ENCODE results near the gene TMEM135.
"Not testable (repeated sequence)": the region's sequence is repeated elsewhere in the genome, so short reads cannot be mapped to it uniquely, and the experiment has no call there.

TMEM135 gene

GRCh38 chr11:87144252-87144651 is 106.5 kb downstream of the TMEM135 start:
- Histone ChIP-seq H2AK5ac (ENCODE audit: low read length) (no peak overlapping the region), H2BK15ac (replicated peaks; ENCODE audit: low read depth) (no peak overlapping the region), H3K79me1 (ENCODE audit: low read length) (peaks cover 3% of the 10 kb centered on the region), H3K79me2 (ENCODE audit: control insufficient read depth, insufficient read depth, low read length) (no peaks in the 10 kb centered on the region), H2BK120ac (ENCODE audit: low read depth, low read length) (no peak overlapping the region), H3K27ac (ENCODE audit: low read depth, low read length) (no peak overlapping the region), H3K27me3 (ENCODE audit: insufficient read depth, low read length, poor library complexity) (no peaks in the 10 kb centered on the region), H3K4me1 (ENCODE audit: control insufficient read depth, low read depth, low read length) (no peaks in the 10 kb centered on the region), H4K8ac (ENCODE audit: low read depth, low read length) (no peak overlapping the region), H3K9ac (ENCODE audit: low read length) (no peak overlapping the region), H3K4ac (ENCODE audit: low read depth, low read length) (no peak overlapping the region), H3K18ac (ENCODE audit: low read length) (no peak overlapping the region), H4K5ac (ENCODE audit: low read length) (no peak overlapping the region), H3K4me2 (ENCODE audit: low read length) (no peak overlapping the region), H3K23ac (ENCODE audit: low read length) (no peak overlapping the region), H3K36me3 (ENCODE audit: control insufficient read depth, insufficient read depth, low read length) (no peaks in the 10 kb centered on the region), H3K56ac (ENCODE audit: low read length) (no peak overlapping the region), H2BK5ac (ENCODE audit: low read length) (no peak overlapping the region), H3K4me3 (ENCODE audit: low read length) (no peak overlapping the region)
- no peak for DNase-seq
- WGBS (ENCODE audit: extremely low coverage, insufficient coverage, low lambda C conversion rate): no CpG with 5 or more reads among the region's 3 CpGs

DNA sequence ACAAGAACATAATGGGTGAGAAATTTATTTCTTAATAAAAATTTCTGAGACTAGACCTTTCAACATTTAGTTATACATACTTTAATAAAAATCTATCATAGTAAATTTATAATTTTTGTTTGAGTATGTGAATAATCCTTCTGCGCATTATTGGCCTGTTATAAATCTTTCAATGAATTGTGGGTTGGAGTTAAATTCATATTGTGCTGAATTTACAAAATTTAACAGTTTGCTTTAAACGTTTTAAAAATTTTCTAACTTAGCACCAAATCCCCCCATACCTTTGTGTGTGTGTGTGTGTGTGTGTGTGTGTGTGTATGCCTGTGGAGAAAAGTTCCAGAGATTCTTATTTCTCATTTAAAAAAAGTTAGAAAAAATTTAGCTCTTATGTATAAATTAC is 111.0 kb downstream of the TMEM135 start:
- no peak for DNase-seq
- Histone ChIP-seq H2BK15ac (replicated peaks; ENCODE audit: low read depth) (no peak overlapping the region), H3K4me3 (ENCODE audit: low read length) (no peak overlapping the region), H3K56ac (ENCODE audit: low read length) (no peak overlapping the region), H3K4me2 (ENCODE audit: low read length) (no peak overlapping the region), H3K4ac (ENCODE audit: low read depth, low read length) (no peak overlapping the region), H2BK120ac (ENCODE audit: low read depth, low read length) (no peak overlapping the region), H4K8ac (ENCODE audit: low read depth, low read length) (no peak overlapping the region), H3K9ac (ENCODE audit: low read length) (no peak overlapping the region), H3K18ac (ENCODE audit: low read length) (no peak overlapping the region), H3K27me3 (ENCODE audit: insufficient read depth, low read length, poor library complexity) (no peaks in the 10 kb centered on the region), H3K23ac (ENCODE audit: low read length) (no peak overlapping the region), H4K5ac (ENCODE audit: low read length) (no peak overlapping the region), H3K36me3 (ENCODE audit: control insufficient read depth, insufficient read depth, low read length) (no peaks in the 10 kb centered on the region), H3K79me2 (ENCODE audit: control insufficient read depth, insufficient read depth, low read length) (no peaks in the 10 kb centered on the region), H2AK5ac (ENCODE audit: low read length) (no peak overlapping the region), H3K27ac (ENCODE audit: low read depth, low read length) (no peak overlapping the region), H3K79me1 (ENCODE audit: low read length) (peaks cover 4% of the 10 kb centered on the region), H3K4me1 (ENCODE audit: control insufficient read depth, low read depth, low read length) (no peaks in the 10 kb centered on the region), H2BK5ac (ENCODE audit: low read length) (no peak overlapping the region)
- no CpG with 5 or more reads among the region's 2 CpGs for WGBS (ENCODE audit: extremely low coverage, insufficient coverage, low lambda C conversion rate)

DNA sequence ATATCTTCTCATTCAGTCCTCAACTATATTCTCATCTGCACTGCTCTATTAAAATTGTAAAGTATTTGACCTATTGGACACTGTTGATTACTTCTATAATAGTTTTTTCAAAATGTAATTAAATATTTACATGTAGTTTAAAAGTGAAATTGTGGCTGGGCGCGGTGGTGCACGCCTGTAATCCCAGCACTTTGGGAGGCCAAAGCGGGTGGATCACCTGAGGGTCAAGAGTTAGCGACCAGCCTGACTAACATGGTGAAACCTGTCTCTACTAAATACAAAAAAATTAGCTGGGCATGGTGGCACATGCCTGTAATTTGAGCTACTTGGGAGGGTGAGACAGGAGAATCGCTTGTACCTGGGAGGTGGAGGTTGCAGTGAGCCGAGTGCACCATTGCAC is 112.0 kb downstream of the TMEM135 start:
- H3K4me2 ChIP-seq (ENCODE audit: low read length); H3K79me2 ChIP-seq (ENCODE audit: control insufficient read depth, insufficient read depth, low read length); H4K8ac ChIP-seq (ENCODE audit: low read depth, low read length); H3K27me3 ChIP-seq (ENCODE audit: insufficient read depth, low read length, poor library complexity); H2BK5ac ChIP-seq (ENCODE audit: low read length); H3K56ac ChIP-seq (ENCODE audit: low read length); H3K4ac ChIP-seq (ENCODE audit: low read depth, low read length); H2BK15ac ChIP-seq (replicated peaks; ENCODE audit: low read depth); H4K5ac ChIP-seq (ENCODE audit: low read length); H3K36me3 ChIP-seq (ENCODE audit: control insufficient read depth, insufficient read depth, low read length); H3K27ac ChIP-seq (ENCODE audit: low read depth, low read length); H3K23ac ChIP-seq (ENCODE audit: low read length); DNase-seq; H2AK5ac ChIP-seq (ENCODE audit: low read length); H3K4me3 ChIP-seq (ENCODE audit: low read length); H2BK120ac ChIP-seq (ENCODE audit: low read depth, low read length); H3K4me1 ChIP-seq (ENCODE audit: control insufficient read depth, low read depth, low read length); H3K18ac ChIP-seq (ENCODE audit: low read length); H3K79me1 ChIP-seq (ENCODE audit: low read length); H3K9ac ChIP-seq (ENCODE audit: low read length): not testable (repeated sequence)
- WGBS (ENCODE audit: extremely low coverage, insufficient coverage, low lambda C conversion rate): no CpG with 5 or more reads among the region's 7 CpGs

DNA sequence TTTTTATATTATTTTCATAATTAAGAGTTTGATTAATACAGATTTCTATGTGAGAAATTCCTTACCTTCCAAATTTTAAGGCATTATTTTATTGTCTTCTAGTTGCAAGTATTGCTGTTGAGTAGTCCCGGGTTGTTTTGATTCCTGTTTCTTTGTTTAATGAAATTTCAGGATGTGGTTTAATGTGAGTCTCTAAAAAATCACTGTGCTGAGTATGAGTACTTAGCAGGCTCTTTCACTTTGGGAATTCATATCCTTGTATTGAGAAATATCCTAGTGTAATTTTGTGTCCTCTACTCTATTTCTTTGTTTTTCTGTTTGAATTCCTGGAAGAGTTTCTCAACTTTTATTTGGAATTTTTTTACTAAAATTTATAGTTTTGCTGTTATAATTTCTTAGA is 113.2 kb downstream of the TMEM135 start:
- H3K56ac ChIP-seq (ENCODE audit: low read length): no peak overlapping the region
- no peak overlapping the region for H3K4ac ChIP-seq (ENCODE audit: low read depth, low read length)
- H3K4me2 ChIP-seq (ENCODE audit: low read length): no peak overlapping the region
- H4K5ac ChIP-seq (ENCODE audit: low read length): no peak overlapping the region
- no CpG with 5 or more reads among the region's 1 CpG for WGBS (ENCODE audit: extremely low coverage, insufficient coverage, low lambda C conversion rate)
- no peaks in the 10 kb centered on the region for H3K4me1 ChIP-seq (ENCODE audit: control insufficient read depth, low read depth, low read length)
- H3K79me1 ChIP-seq (ENCODE audit: low read length): peaks cover 6% of the 10 kb centered on the region
- H3K27ac ChIP-seq (ENCODE audit: low read depth, low read length): no peak overlapping the region
- no peak overlapping the region for H3K4me3 ChIP-seq (ENCODE audit: low read length)
- peaks cover 2% of the 10 kb centered on the region for H3K79me2 ChIP-seq (ENCODE audit: control insufficient read depth, insufficient read depth, low read length)
- no peak overlapping the region for H4K8ac ChIP-seq (ENCODE audit: low read depth, low read length)
- H2AK5ac ChIP-seq (ENCODE audit: low read length): no peak overlapping the region
- H2BK5ac ChIP-seq (ENCODE audit: low read length): no peak overlapping the region
- DNase-seq: no peak
- no peaks in the 10 kb centered on the region for H3K36me3 ChIP-seq (ENCODE audit: control insufficient read depth, insufficient read depth, low read length)
- H2BK120ac ChIP-seq (ENCODE audit: low read depth, low read length): no peak overlapping the region
- no peak overlapping the region for H2BK15ac ChIP-seq (replicated peaks; ENCODE audit: low read depth)
- H3K27me3 ChIP-seq (ENCODE audit: insufficient read depth, low read length, poor library complexity): no peaks in the 10 kb centered on the region
- no peak overlapping the region for H3K23ac ChIP-seq (ENCODE audit: low read length)
- no peak overlapping the region for H3K9ac ChIP-seq (ENCODE audit: low read length)
- no peak overlapping the region for H3K18ac ChIP-seq (ENCODE audit: low read length)

- no peak overlapping the region for H4K5ac ChIP-seq (ENCODE audit: low read length)
- H3K4me2 ChIP-seq (ENCODE audit: low read length): no peak overlapping the region
- H3K36me3 ChIP-seq (ENCODE audit: control insufficient read depth, insufficient read depth, low read length): no peaks in the 10 kb centered on the region
- no peak overlapping the region for H2AK5ac ChIP-seq (ENCODE audit: low read length)
- no peaks in the 10 kb centered on the region for H3K27me3 ChIP-seq (ENCODE audit: insufficient read depth, low read length, poor library complexity)
- no peak overlapping the region for H3K18ac ChIP-seq (ENCODE audit: low read length)
- DNase-seq: no peak
- H3K4me3 ChIP-seq (ENCODE audit: low read length): no peak overlapping the region
- no peak overlapping the region for H3K9ac ChIP-seq (ENCODE audit: low read length)
- H3K79me1 ChIP-seq (ENCODE audit: low read length): peaks cover 4% of the 10 kb centered on the region
- no peak overlapping the region for H3K56ac ChIP-seq (ENCODE audit: low read length)
- H3K79me2 ChIP-seq (ENCODE audit: control insufficient read depth, insufficient read depth, low read length): peaks cover 2% of the 10 kb centered on the region
- no CpG with 5 or more reads among the region's 2 CpGs for WGBS (ENCODE audit: extremely low coverage, insufficient coverage, low lambda C conversion rate)
- no peak overlapping the region for H4K8ac ChIP-seq (ENCODE audit: low read depth, low read length)
- no peak overlapping the region for H2BK5ac ChIP-seq (ENCODE audit: low read length)
- H3K4me1 ChIP-seq (ENCODE audit: control insufficient read depth, low read depth, low read length): no peaks in the 10 kb centered on the region
- H2BK15ac ChIP-seq (replicated peaks; ENCODE audit: low read depth): no peak overlapping the region
- no peak overlapping the region for H3K4ac ChIP-seq (ENCODE audit: low read depth, low read length)
- no peak overlapping the region for H2BK120ac ChIP-seq (ENCODE audit: low read depth, low read length)
- no peak overlapping the region for H3K27ac ChIP-seq (ENCODE audit: low read depth, low read length)
- no peak overlapping the region for H3K23ac ChIP-seq (ENCODE audit: low read length)
Measured at GRCh38 chr11:87154246-87154645, 116.5 kb downstream of the TMEM135 start.

- Histone ChIP-seq H3K4ac (ENCODE audit: low read depth, low read length) (no peak overlapping the region), H3K4me1 (ENCODE audit: control insufficient read depth, low read depth, low read length) (no peaks in the 10 kb centered on the region), H3K36me3 (ENCODE audit: control insufficient read depth, insufficient read depth, low read length) (no peaks in the 10 kb centered on the region), H4K5ac (ENCODE audit: low read length) (no peak overlapping the region), H3K79me2 (ENCODE audit: control insufficient read depth, insufficient read depth, low read length) (peaks cover 2% of the 10 kb centered on the region), H3K18ac (ENCODE audit: low read length) (no peak overlapping the region), H3K56ac (ENCODE audit: low read length) (no peak overlapping the region), H3K4me2 (ENCODE audit: low read length) (no peak overlapping the region), H3K27me3 (ENCODE audit: insufficient read depth, low read length, poor library complexity) (no peaks in the 10 kb centered on the region), H2BK15ac (replicated peaks; ENCODE audit: low read depth) (no peak overlapping the region), H3K9ac (ENCODE audit: low read length) (no peak overlapping the region), H2BK120ac (ENCODE audit: low read depth, low read length) (no peak overlapping the region), H4K8ac (ENCODE audit: low read depth, low read length) (no peak overlapping the region), H3K27ac (ENCODE audit: low read depth, low read length) (no peak overlapping the region), H3K79me1 (ENCODE audit: low read length) (peaks cover 2% of the 10 kb centered on the region), H2AK5ac (ENCODE audit: low read length) (no peak overlapping the region), H3K23ac (ENCODE audit: low read length) (no peak overlapping the region), H2BK5ac (ENCODE audit: low read length) (no peak overlapping the region), H3K4me3 (ENCODE audit: low read length) (no peak overlapping the region)
- no peak for DNase-seq
- no CpG with 5 or more reads among the region's 2 CpGs for WGBS (ENCODE audit: extremely low coverage, insufficient coverage, low lambda C conversion rate)
Measured at GRCh38 chr11:87156970-87157369, 119.2 kb downstream of the TMEM135 start.
